Vagina (tissue), 2 donors: Measurements from ENCODE around the gene NAXE.

Source experiments
- POLR2A ChIP-seq, 2 donors: fragments of 450-650 bp; IDR thresholded peaks; one replicate each; pipeline ENCODE4 v1.6.1; 2017; ENCODE audit warnings: antibody characterized with exemption in 2 of 2, mild to moderate bottlenecking in 2 of 2, moderate library complexity in 2 of 2
- TF ChIP-seq, protein P1 (sequence below), 3 experiments: fragments of 450-650 bp in 2 of 3; fragments of 200-600 bp in 1 of 3; sonication (generic) in 1 of 3; IDR thresholded peaks; one replicate each; pipeline ENCODE4 v1.5.1; 2017 to 2019; ENCODE audit warnings: antibody characterized with exemption in 3 of 3, mild to moderate bottlenecking in 2 of 3, moderate library complexity in 2 of 3

DNA sequence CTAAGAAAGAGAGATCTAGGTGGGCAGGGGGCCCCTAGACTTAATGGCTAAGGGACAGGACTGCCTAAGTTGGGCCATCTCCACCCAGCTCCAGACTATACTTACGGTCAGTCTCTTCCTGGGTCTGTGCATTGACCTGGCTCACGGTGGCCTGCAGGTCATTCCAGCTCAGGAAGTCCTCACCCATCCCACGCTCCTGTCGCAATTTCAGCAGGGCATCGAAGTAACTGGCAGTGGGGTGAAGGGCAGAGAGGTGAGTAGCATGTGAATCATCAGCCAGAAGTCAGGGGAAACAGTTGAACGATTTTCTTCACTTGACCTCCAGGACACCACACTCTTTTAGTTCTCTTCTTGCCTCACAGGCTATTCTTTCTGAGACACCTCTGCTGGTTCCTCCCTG, 39.7 kb upstream of the NAXE start:
- TF ChIP-seq, protein P1, sequence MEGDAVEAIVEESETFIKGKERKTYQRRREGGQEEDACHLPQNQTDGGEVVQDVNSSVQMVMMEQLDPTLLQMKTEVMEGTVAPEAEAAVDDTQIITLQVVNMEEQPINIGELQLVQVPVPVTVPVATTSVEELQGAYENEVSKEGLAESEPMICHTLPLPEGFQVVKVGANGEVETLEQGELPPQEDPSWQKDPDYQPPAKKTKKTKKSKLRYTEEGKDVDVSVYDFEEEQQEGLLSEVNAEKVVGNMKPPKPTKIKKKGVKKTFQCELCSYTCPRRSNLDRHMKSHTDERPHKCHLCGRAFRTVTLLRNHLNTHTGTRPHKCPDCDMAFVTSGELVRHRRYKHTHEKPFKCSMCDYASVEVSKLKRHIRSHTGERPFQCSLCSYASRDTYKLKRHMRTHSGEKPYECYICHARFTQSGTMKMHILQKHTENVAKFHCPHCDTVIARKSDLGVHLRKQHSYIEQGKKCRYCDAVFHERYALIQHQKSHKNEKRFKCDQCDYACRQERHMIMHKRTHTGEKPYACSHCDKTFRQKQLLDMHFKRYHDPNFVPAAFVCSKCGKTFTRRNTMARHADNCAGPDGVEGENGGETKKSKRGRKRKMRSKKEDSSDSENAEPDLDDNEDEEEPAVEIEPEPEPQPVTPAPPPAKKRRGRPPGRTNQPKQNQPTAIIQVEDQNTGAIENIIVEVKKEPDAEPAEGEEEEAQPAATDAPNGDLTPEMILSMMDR (IDR thresholded peaks at IDR 0.05): no peak
- no peak for TF ChIP-seq POLR2A (IDR thresholded peaks at IDR 0.05)
